Lung (tissue), 12 donors: ENCODE measurements around the gene ZDHHC1. TPM values are rescaled to one million over a fixed set of nuclear protein-coding genes. Genes with fewer than 3 reads are reported as not detected.

ENCODE experiments used
- ATAC-seq: fragments of 200-7000 bp; cut with Tn5 transposase; one replicate; pipeline ENCODE4 v1.9.1; 2020; ENCODE audit warnings: moderate number of reproducible peaks; ENCODE audit not compliant: insufficient read depth, low FRiP score
- DNase-seq, 3 donors: peaks; one replicate each; pipeline ENCODE4 v3.0.0-alpha.2; 2013 to 2017
- H3K27ac ChIP-seq, 2 donors: one replicate each; pipeline ENCODE4 v1.5.1; 2013; ENCODE audit warnings: mild to moderate bottlenecking in 2 of 2, moderate library complexity in 2 of 2, control low read depth in 1 of 2, inconsistent platforms in 1 of 2, low read depth in 1 of 2, low read length in 1 of 2
- H3K27me3 ChIP-seq, 3 donors: one replicate each; pipeline ENCODE4 v1.5.1; 2013; ENCODE audit warnings: low read length in 2 of 3; ENCODE audit not compliant: control insufficient read depth in 3 of 3, insufficient read depth in 3 of 3
- H3K36me3 ChIP-seq, 4 donors: one replicate each; pipeline ENCODE4 v1.5.1; 2013; ENCODE audit warnings: low read length in 4 of 4, mild to moderate bottlenecking in 1 of 4, moderate library complexity in 1 of 4; ENCODE audit not compliant: control insufficient read depth in 4 of 4, insufficient read depth in 4 of 4
- H3K4me1 ChIP-seq, 5 donors: one replicate each; pipeline ENCODE4 v1.5.1; 2013; ENCODE audit warnings: low read length in 5 of 5, mild to moderate bottlenecking in 2 of 5, moderate library complexity in 1 of 5; ENCODE audit not compliant: control insufficient read depth in 5 of 5, insufficient read depth in 5 of 5
- H3K4me3 ChIP-seq: one replicate; pipeline ENCODE4 v1.5.1; 2013; ENCODE audit warnings: mild to moderate bottlenecking, control low read depth, moderate library complexity
- H3K9ac ChIP-seq, 2 donors: one replicate each; pipeline ENCODE4 v1.5.1; 2013; ENCODE audit warnings: low read length in 2 of 2, control low read depth in 1 of 2; ENCODE audit not compliant: insufficient read depth in 1 of 2
- H3K9me3 ChIP-seq, 4 donors: one replicate each; pipeline ENCODE4 v1.5.1; 2013; ENCODE audit warnings: low read length in 3 of 4, mild to moderate bottlenecking in 1 of 4, moderate library complexity in 1 of 4; ENCODE audit not compliant: control insufficient read depth in 4 of 4, insufficient read depth in 3 of 4
- WGBS, 2 donors: extraction: QIAGEN DNeasy Blood & Tissue Kit; methylation state at CpG; one replicate each; pipeline ENCODE4 v1.1.7; 2013; 5-methylcytosine and 5-hydroxymethylcytosine counted together
- polyA plus RNA-seq, 2 donors: library from polyadenylated mRNA; stranded (reverse); fragments of 200-250 nt; gene quantifications; one replicate each; pipeline ENCODE4 v1.2.1, GENCODE V29; 2013
- total RNA-seq, 2 donors: library from RNA; depleted of rRNA in 1 of 2; stranded (reverse); fragments of >200 nt in 1 of 2; gene quantifications; one replicate each; pipeline ENCODE4 v1.2.1, GENCODE V29; 2014 to 2021
- TF ChIP-seq, protein P1 (sequence below): IDR thresholded peaks from 2 replicates; pipeline ENCODE4 v1.5.1; 2012; ENCODE audit warnings: mild to moderate bottlenecking; ENCODE audit errors: control extremely low read depth, extremely low read depth
- donor health status: control.
- donor health status: control.
- donor health status: Bipolar disorder and iron deficiency.
- donor health status: healthy.
- donor health status: DM: yes; HTN: yes; CAD: no.

ZDHHC1 gene
- total and polyA plus RNA-seq, 4 donors = 10.9 to 31.8 (median 21.2) TPM

DNA sequence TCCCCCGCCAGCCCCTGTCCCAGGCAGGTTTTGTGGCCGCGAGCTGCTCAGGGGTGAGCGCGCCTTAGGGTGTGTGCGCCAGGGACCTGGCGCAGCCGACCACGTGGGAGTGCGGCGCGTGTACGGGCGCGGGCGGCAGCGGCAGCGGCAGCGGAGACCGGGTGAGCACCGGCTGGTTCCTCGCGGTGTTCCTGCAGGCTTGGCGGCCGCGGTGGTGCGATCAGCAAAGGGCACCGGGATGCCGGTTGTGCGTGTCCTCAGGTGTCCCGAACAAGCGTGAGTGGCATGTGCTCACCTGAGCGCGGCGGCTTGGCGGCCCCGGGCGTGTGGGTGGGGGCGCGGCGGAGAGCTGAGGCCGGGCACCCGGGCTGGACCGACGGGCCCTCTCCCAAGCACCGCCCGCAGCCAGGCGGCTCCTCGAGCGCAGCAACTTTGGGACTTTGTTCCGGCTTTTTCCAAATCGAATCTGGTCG lies 14.3 kb upstream of the ZDHHC1 start:
- H3K36me3 ChIP-seq = no peaks in the 10 kb centered on the region
- peaks cover 0 to 21% (median 4%) of the 10 kb centered on the region in 5 donors for H3K4me1 ChIP-seq
- H3K27me3 ChIP-seq = peaks cover 0 to 10% (median 7%) of the 10 kb centered on the region in 3 donors
- peak overlapping the region; percentile 18 for H3K4me3 ChIP-seq
- H3K27ac ChIP-seq = no peak overlapping the region
- 1% methylated on average over 29 to 53 of the region's 53 CpGs for WGBS, 2 donors
- ATAC-seq (no peak), DNase-seq (peak in 2 of 3 donors; percentile 38 to 39)
- H3K9ac ChIP-seq = no peak overlapping the region
- TF ChIP-seq, protein P1, sequence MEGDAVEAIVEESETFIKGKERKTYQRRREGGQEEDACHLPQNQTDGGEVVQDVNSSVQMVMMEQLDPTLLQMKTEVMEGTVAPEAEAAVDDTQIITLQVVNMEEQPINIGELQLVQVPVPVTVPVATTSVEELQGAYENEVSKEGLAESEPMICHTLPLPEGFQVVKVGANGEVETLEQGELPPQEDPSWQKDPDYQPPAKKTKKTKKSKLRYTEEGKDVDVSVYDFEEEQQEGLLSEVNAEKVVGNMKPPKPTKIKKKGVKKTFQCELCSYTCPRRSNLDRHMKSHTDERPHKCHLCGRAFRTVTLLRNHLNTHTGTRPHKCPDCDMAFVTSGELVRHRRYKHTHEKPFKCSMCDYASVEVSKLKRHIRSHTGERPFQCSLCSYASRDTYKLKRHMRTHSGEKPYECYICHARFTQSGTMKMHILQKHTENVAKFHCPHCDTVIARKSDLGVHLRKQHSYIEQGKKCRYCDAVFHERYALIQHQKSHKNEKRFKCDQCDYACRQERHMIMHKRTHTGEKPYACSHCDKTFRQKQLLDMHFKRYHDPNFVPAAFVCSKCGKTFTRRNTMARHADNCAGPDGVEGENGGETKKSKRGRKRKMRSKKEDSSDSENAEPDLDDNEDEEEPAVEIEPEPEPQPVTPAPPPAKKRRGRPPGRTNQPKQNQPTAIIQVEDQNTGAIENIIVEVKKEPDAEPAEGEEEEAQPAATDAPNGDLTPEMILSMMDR = no peak
- no peaks in the 10 kb centered on the region for H3K9me3 ChIP-seq

DNA sequence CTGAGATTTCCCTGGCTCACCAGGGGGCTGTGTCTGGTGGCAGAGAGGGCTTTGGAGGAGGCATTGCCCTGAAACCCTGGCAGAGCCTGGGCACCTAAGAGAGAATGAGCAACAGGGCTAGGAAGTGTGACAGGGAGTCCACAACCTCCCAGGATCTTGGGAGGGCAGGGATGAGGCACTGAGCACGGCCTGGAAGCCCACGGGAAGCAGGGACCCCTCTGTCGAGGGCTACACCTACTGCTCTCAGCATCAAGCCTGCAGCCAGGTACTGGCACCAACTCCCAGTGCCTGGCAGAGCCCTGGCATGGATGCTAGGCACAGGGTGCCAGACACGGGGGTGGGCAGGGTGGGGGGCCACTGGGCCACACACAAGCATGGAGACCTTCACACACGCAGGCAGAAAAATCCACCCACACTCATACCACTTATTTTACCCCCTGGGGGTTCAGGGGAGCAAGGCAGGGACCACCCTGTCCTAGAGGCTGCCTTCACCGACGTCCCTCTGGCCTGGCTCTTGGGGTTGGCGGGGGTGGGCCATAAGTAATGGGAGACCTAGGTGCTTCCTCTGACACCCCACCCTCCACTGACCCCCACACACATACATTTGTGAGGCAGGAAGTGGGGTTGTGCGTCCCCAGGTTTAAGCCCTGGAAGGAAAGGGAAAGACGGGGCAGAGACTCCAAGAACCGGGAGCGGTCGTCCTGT lies 13.7 kb upstream of the ZDHHC1 start:
- no peak overlapping the region for H3K27ac ChIP-seq

DNA sequence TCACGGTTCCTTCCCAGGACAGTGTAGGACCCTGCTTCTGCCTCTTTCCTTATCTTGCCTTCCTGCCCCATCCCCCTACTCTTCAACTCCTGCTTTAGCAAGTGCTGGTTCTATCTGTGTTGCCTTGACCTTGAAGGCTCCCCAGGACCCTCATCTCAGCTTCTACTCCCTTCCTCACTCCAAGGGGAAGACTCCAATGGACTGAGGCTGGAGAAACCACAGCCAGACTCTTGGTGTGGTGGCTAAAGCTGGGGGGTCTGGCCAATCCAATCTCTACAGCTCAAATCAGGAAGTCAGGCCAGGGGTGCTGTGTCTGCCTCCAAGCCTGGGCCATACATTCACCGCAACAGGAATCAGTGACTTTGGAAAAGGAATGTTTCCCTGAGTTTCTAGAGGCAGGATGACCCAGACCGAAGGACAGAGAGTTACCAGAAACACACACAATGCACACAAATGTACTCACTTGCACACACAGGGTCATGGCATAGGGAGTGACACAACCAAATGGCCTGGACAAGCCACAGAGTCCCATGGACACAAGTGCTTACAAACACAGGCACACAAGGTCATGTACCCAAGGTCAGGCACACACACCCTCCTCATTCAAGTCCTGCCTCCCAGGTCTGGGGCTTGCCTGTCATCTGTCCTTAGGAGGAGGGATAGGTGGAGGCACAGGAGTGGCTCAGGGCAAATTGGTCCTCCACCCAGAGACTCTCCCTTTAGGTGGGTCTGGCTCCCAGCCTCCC lies 12.9 kb upstream of the ZDHHC1 start:
- H3K36me3 ChIP-seq = no peaks in the 10 kb centered on the region
- no peak for ATAC-seq
- TF ChIP-seq, protein P1 = no peak
- DNase-seq = no peak
- H3K27ac ChIP-seq = no peak overlapping the region
- no peak overlapping the region for H3K9ac ChIP-seq
- peaks cover 0 to 10% (median 8%) of the 10 kb centered on the region in 3 donors for H3K27me3 ChIP-seq
- no peak overlapping the region for H3K4me3 ChIP-seq
- H3K9me3 ChIP-seq = no peaks in the 10 kb centered on the region
- H3K4me1 ChIP-seq = peaks cover 0 to 29% (median 8%) of the 10 kb centered on the region in 5 donors
- 81 to 97% methylated on average over 3 of the region's 3 CpGs for whole genome bisulfite sequencing, 2 donors

More for the DNA sequence above, 13.7 kb upstream of the ZDHHC1 start:
- Histone ChIP-seq H3K4me1 (peaks cover 0 to 24% (median 8%) of the 10 kb centered on the region in 5 donors), H3K36me3 (no peaks in the 10 kb centered on the region), H3K9me3 (no peaks in the 10 kb centered on the region), H3K9ac (no peak overlapping the region), H3K27me3 (peaks cover 0 to 10% (median 7%) of the 10 kb centered on the region in 3 donors), H3K4me3 (no peak overlapping the region)
- DNase-seq (no peak), ATAC-seq (no peak)
- WGBS, 2 donors = 43 to 47% methylated on average over 13 of the region's 13 CpGs
- TF ChIP-seq, protein P1 = no peak
